GM10266 (cell line): ENCODE data around the gene SMARCA2.

ENCODE experiments used
- DNase-seq: peaks from one replicate; pipeline ENCODE4 v3.0.0; 2012; ENCODE audit errors: extremely low spot score
- TF ChIP-seq, protein P1 (sequence below): IDR thresholded peaks from 2 replicates; pipeline ENCODE4 v1.5.1; 2012; ENCODE audit warnings: mild to moderate bottlenecking, low read depth; ENCODE audit not compliant: control insufficient read depth, insufficient read depth; ENCODE audit errors: missing control alignments

SMARCA2 gene

DNA sequence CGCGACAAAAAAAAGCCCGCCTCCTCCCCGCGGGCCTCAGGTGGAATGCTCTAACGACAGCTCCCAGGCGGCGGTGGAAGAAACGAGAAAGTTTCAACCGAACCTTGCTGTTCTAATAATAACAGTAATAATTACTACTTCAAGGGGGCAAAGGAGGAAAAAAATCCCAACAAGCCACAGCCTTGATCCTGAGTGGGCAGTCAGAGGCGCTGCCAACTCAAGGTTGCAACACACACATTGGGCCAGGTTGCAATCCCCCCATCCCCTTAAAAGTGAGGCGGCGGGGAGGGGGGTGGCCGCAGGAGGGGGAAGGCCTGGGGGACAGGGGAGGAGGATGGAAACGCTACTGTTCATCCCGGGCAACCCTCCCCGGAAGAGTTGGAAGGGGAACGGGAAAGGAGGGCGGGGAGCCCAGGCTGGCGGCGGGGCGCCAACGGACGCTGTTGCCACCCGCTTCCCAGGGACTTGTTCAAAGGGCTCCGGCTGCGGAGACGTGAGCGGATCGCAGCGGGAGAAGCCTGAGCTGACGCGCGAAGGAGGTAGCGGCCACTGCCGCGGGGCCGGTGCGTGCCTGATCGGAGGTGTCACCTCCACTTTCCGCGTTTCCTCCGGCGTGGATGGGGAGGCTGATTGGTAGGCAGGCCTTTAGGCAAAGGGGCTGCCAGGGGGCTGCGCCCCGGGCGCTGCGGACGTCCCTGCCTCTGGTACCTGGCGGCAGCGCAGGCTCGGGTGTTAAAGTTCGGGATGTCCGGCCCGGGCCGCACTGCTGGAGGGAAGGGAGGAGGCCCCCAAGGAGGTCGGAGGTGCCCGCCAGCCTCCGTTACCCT, 647 bp downstream of the SMARCA2 start:
- DNase-seq, result peak; percentile 40
- TF ChIP-seq, protein P1, sequence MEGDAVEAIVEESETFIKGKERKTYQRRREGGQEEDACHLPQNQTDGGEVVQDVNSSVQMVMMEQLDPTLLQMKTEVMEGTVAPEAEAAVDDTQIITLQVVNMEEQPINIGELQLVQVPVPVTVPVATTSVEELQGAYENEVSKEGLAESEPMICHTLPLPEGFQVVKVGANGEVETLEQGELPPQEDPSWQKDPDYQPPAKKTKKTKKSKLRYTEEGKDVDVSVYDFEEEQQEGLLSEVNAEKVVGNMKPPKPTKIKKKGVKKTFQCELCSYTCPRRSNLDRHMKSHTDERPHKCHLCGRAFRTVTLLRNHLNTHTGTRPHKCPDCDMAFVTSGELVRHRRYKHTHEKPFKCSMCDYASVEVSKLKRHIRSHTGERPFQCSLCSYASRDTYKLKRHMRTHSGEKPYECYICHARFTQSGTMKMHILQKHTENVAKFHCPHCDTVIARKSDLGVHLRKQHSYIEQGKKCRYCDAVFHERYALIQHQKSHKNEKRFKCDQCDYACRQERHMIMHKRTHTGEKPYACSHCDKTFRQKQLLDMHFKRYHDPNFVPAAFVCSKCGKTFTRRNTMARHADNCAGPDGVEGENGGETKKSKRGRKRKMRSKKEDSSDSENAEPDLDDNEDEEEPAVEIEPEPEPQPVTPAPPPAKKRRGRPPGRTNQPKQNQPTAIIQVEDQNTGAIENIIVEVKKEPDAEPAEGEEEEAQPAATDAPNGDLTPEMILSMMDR, result no peak

DNA sequence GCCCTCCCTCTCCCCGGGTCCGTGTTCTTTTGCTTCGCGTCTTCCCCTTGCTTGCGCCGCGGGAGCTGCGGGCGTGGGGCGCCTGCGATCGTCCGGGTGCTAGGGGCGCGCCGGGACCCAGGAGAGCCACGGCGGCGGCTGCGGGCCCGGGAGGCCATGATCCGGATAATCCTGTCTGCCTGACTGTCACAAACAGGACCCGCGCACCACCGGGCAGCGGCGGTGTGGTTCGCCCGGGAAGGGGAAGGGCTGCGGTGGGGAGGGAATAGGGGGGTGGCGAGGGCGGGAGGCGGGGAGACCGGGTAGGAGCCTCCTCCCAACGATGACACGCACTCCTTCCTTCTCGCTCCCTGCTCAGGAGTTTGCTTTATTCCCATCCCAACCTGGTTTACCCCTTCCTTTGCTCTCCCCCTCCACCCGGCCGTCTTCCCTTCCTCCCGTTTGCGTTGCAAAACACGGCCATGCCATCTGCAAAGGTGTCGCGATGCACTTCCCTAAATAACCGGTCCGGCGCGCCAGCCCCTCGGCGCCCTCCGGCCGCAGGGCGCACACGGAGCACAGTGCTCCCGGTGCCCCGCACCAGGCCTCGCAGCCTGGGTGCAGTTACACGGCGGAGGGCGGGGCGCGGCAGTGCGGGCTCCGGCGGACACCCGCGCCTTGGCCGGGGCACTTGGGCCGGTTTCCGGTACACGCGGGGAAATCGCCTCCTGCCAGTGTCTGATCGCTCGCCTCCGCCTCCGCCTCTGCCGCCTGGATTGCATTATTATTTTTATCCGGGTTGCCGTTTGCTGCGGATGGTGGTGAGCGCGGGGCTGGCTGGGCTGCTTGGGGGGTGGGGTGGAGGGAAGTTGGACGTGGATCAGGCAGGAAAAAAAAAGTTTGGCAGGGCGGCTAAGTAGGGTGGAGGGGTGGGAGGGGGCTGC, 1.5 kb downstream of the SMARCA2 start:
- TF ChIP-seq, protein P1, result no peak
- DNase-seq, result peak; percentile 80

DNA sequence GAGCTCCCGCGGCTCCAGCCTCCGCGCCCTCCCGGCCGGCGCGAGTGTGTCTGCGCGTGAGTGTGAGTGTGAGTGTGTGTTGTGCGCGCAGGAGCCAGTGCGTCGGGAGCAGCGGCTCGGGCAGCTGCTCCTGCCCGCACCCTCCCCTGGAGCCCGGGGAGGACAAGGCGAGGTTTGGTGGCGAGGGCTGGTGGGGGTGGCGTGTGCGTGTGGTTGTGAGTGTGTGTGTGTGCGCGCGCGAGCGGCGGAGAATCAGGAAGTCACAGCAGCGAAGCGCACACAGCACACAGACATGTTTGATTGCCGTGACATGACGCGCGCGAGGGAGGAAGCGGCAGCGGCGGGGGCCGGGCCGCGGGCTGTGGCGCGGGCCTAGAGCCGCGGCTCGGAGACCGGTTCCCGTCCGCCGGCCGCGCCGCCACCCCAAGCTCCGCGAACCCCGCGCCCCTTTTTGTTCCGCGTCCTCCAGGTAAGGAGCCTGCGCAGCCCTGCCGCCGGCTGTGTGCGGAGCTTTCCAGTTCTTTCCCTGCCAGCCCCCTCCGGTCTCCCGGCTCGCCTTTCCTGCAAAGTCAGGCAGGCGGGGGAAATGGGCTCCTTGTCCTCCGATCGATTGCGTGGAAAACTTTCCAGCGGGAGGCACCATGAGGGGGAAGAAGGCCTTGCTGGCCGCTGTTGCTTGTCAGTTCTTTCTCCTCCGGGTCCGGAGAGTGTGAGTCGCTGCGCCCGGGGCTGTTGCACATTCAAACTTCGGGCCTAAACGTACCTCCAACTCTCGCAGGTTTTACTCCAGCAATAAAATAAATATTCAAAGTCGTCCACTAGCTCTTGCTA, 2.4 kb downstream of the SMARCA2 start:
- TF ChIP-seq, protein P1, result no peak
- DNase-seq, result peak; percentile 81

DNA sequence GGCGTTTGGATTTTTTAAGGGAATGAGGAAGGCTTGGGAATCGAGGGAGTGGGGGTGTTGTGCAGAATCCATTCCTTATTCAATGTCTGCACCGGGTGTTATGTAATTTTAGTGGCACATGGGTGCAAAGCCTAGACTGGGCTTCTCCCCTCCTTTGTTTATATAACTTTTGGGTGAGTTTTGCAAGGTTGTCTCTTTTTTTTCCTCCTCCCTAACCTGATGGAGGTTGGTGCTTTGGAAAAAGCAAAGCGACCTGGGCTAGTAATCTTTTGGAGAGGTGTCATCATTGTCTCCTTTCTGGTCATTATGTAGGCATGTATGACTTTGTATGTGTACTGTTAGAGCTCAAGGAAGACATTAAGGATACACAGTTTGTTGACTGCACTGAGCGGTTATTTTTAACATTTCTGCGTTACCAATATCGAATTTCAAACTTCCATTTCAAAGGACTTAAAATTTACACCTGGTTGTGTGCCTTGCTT, 3.1 kb downstream of the SMARCA2 start:
- DNase-seq, result no peak
- TF ChIP-seq, protein P1, result no peak

DNA sequence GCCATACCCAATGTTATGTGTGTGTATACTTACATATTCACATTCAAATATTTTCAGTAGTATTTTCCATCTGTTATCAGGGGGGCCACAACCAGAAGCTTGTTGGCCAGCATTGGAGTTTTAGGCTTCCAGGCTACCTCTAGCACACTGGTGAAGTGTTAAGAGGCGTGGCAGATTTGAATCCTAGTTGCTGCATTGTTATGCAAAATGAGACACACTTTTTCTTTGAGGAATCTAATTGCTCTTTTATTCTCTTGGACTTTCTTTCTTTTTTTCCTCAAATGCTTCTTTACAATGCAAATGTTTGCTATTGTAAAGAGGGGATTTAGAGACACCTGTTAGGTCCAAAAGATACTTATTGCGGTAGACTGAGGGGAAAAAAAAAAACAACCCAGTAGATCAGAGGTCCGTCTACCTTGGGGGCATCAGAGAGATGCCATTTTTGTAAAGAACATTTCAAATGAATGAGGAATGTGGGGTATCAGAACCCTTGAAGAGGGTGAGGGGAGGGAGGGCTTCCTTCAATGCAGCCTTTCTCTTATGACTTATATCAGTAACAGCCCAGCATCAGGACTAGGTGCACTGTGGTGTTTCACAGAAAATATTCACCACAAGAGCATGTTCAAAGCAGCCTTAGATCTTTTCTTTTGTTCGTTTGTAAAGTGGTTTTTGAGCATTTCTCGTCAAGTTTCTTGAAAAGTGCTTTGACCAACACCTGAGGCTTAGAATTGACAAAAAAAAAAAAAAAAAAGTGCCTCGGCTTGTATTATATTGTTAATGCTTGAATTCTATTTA, 3.8 kb downstream of the SMARCA2 start:
- TF ChIP-seq, protein P1, result no peak
- DNase-seq, result no peak

DNA sequence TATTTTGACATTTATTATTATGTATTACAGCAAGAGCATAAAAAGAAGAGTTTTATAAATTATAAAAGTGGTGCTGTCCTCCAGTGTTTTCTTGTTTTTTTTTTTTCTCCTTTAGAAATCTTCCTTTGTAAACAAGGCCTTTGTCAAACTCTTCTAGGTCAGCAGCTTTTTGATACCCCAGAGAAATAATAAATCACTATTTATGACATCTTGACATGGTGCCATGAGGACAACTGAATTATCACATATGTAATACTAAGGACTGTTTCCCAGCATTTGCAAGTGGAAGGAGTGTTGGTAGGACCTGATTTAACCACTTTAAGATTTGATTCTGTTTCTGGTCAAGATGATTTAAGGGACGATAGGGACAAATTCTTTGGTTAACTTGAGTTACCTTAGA, 4.6 kb downstream of the SMARCA2 start:
- no peak for DNase-seq
- TF ChIP-seq, protein P1, result no peak
